Measurements from ENCODE around the gene FBN3.

DNA sequence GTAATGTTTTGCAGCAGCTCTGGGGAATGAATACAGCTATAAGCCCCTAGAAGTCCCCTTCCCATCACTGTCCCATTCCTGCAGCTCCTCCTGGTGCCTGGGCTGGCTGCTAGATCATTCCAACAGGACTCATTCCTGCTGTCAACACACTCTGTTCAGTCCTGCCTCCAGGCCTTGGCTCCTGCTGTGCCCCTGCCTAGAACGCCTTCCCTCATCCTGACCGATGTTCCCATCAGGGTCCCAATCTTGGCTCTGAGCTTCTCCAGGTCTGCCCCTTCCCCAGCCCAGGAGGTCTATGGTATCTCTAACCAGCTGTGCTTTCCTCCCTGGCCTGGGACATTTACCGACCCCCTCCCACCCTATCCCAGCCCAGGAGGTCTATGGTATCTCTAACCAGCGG lies 48.1 kb downstream of the FBN3 start:
- TF ChIP-seq POLR2A (IDR thresholded peaks at IDR 0.05; ENCODE audit: low read depth, low read length) (no peak), TAF1 (IDR thresholded peaks at IDR 0.05; ENCODE audit: low read depth, low read length) (no peak), POU2F2 (IDR thresholded peaks at IDR 0.05; ENCODE audit: low read depth, low read length) (no peak), POLR2AphosphoS5 (IDR thresholded peaks at IDR 0.05; ENCODE audit: low read depth, low read length) (no peak), SPI1 (IDR thresholded peaks at IDR 0.05; ENCODE audit: low read depth, low read length) (no peak), PAX5 (IDR thresholded peaks at IDR 0.05; ENCODE audit: insufficient read depth, low read length, severe bottlenecking) (no peak)

Measured in GM12891 (cell line).